Stimulated activated CD4-positive, alpha-beta T cell treated with anti-CD3 and anti-CD28 coated beads, Interleukin-4, amount 100 ng/mL, for 24 hours (primary cell): ENCODE results near the gene GPSM1.

Experiments
- DNase-seq: peaks from one replicate; pipeline ENCODE4 v3.0.0-alpha.2; 2020

The GPSM1 gene

DNA sequence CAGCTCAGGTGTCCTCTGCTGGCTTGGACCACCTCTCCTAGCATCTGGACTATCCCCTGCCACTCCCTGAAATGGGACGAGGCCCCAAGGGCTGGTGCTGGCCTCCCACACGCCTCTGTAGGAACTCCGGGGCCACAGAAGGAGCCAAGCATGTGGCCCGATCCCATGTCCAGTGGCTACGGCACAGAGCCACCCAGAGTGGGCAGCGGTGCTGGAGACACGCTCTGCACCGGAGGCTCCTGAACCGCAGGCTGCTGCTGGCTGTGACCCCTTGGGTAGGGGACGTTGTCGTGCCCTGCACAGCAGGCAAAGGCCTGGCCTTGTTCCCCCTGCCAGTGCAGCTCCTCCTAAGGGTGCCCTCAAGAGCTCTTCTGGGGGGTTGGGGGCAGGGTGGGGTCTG, 52.6 kb downstream of the GPSM1 start:
- no peak for DNase-seq

DNA sequence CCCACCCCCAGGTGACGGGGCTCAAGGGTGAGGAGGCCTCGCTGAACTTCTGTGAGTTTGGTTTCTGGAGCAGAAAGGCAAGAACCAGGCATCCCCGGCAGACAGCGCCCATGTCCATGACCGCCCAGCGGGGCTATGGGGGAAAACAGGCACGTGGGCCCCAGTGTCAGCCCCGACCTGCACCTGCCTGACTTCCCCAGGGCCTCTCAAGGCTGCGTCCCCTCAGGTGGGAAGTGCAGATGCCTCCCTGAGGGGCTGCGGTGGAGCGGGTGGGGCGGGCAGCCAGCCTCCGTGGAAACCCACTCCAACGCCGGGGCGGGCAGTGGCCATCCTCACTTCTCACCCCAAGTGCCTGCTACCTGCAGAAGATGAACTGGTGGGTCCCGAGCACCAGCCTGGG, 53.0 kb downstream of the GPSM1 start:
- DNase-seq = no peak

DNA sequence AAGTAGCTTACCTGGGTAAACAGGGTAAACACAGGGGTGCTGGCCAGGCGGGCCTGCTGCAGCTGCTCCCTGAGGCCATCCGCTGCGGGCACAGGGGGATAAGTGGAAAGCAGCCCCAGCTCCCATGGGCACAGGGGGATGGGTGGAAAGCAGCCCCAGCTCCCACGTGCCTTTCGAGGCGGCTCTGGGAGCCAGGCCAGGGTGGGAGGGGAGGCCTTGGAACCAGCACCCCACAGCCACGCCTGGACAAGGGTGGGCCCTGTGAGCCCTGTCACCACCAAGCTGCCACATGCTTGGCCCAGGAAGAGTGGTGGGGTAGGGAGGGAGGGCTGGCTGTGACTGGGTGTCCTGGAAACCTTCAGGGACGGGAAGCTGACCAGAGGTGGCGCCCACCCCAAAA, 54.0 kb downstream of the GPSM1 start:
- no peak for DNase-seq

DNA sequence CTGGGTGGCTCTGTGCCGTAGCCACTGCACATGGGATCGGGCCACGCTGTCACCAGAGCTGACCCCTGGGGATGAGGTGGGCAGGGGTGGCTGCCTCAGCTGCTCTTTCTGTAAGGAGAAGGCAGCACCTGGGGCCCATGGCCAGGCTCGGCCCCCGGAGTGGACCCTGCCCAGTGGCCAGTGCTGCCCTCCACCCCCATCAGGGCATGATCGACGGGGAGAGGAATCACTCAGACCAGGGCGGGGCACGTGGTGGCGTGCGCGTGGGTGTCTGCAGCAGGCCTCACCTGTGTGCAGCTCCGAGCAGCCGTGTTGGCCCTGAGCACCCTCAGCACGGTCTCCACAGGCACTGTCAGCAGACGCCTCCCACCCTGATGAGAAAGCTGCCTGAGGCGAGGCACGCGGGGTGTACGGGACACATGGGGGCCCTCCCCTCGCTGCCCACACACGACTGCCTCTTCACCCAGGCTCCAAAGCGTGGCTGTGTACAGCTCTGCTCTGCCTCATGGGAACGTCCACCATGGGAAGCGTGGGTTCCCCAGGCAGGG, 54.7 kb downstream of the GPSM1 start:
- DNase-seq = no peak

DNA sequence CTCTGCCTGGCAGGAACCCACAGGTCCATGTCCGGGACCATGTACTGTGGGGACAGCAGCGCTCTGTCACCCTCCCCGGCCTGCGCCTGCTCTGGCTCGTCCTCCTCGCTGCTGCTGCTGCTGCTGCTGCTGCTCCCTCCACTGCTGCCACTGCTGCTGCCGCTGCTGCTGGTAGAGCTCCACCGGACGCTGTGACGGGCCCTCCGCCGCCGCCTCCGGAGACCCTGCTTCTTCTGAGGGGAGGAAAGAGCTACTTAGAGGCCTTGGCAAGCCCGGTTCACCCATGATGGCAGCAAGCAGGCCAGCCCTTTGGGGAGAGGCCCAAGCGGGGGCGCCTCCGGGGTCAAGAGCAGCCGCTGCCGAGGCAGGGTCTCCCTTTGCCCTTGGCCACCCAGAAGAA, 56.1 kb downstream of the GPSM1 start:
- no peak for DNase-seq

DNA sequence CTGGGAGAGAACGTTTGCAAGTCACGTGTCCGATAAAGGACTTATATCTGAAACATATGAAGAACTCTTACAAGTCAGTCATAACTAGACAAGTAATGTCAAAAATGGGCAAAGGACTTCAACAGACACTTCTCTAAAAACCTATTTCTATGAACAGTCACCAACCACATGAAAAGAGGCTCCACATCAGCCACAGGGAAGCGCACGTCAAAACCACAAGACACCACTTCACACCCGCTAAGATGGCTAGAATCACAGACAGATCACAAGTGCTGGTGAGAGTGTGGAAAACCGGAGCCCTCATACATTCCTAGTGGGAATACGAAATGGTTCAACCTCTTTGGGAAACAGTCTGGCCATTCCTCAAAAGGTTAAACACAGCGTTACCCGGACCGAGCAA, 57.7 kb downstream of the GPSM1 start:
- peak; percentile 51 for DNase-seq

DNA sequence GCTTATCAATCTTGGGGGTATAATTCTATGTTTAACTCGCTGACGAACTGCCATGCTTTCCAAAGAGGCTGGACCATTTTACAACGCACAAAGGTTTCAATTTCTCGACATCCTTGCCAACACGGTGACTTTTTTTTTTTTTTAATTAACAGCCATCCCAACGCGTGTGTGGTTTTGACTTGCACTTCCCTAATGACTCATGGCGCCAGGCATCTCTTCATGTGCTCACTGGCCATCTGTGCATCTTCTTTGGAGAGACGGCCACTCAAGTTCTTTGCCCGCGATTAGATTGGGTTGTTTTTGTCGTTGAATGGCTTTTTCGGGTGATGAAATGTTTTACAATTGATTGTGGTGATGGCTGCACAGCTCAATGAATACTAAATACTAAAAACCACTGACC, 58.7 kb downstream of the GPSM1 start:
- no peak for DNase-seq

DNA sequence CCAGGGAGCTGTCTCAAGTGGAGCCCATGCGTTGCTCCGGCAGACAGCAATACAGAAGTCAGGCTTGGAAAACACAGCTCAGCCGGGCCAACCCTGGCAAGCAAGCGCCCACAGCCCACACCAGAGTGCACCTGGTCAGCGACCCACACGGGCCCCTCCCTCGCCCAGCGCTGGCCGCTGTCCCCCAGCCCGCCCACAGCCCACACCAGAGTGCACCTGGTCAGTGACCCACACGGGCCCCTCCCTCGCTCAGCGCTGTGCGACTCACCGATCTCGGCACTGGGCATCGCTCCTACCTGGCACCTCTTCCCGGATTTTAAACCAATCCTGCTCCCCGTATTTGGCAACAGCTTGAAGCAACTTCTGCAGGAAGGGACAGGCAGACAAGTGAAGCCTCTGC, 59.9 kb downstream of the GPSM1 start:
- DNase-seq = no peak

DNA sequence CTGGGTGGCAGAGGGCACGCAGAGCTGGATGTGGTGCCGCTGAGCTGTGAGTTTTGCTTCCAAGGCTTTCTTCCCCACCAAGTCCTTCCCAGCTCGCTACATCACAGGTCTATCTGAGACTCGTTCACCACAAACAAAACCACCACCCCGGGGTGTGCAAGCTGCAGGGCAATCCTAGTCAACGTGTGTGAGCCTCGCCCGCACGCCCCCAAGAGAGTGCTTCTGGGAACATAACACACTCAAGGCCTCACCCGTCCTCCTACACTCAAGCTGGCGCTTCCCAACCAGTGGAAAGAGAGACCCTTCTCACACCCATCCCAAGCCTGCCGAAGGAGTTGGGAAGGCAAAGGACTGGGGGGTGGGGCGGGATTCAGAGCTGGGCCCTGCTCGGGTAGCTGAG, 62.1 kb downstream of the GPSM1 start:
- DNase-seq = no peak

DNA sequence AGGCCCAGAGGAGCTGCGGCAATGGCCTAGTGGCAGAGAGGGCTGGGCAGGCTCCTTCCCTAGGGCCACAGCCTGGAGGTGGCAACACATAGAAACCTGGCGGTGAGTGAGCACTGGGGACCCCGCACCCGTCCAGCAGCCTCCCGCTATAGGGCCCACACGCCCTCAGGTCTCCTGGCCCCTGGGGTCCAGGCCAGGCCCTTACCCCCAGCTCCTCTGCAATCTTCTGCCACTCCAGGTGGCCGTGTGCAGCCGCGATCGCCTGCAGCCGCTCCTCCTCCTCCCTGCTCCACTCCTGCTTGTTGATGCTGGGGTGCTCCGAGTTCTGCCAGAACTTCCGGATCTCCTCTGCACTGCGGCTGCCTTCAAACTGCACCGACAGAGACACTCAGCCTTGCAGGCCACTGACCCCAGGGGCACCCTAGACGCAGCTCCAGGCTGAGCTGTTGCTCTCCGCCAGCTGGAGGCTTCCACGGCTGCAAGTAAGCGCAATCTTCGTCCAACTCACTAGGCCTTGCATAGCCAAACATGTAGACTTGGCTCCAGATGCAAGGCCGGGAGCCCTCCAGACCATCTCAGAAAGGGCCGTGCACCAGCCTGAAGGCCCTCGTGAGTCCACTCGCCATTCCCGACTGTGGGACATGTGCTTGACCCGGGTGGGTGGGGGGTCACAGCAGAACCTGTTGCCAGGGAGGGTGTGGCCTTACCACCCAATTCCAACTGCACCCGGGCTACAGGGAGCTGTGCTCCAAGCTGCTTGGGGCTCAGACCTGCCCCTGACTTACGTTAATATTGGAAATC, 64.6 kb downstream of the GPSM1 start:
- no peak for DNase-seq

DNA sequence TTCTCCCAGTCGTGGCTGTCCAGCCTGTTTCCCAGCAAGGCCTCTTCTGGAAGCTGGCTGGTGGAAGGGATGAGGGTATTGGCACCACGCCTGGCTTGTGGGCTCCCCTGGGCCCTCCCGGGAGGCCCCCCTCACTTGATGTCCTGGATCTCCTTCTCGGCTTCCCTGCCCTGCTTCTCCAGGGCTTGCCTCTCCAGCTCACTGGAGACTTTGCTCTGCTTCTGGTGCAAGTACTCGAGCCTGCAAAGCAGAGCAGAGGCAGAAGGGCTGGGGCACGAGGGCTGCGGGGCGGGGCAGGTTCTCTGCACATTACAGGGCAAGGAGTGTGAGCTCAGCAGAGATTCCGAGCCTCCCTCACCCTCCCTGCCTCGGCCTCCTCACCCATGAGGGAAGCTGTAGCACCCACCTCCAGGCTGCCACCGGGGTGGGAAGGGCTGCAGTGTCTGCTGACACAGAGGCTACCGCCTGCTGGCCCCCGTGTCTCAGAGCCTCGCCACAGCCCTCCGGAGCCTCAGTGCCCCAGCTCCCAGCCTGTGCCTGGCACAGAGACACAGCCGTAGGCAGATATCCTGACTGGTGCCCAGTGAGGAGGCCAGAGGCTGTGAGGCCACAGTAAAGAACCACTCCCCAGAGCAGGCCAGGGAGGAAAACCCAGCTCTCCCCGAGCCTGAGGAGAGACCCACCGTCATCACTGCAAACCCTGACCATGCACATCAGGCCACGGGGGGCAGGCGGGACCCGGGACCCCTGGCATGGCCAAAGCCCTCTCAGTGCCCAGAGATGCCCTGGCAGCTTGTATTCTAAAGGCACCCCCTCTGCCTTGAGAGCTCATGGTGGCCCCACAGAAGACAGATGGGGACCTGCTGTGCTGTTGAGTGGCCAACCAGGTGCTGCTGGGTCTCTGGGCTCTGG, 65.5 kb downstream of the GPSM1 start:
- DNase-seq = no peak

DNA sequence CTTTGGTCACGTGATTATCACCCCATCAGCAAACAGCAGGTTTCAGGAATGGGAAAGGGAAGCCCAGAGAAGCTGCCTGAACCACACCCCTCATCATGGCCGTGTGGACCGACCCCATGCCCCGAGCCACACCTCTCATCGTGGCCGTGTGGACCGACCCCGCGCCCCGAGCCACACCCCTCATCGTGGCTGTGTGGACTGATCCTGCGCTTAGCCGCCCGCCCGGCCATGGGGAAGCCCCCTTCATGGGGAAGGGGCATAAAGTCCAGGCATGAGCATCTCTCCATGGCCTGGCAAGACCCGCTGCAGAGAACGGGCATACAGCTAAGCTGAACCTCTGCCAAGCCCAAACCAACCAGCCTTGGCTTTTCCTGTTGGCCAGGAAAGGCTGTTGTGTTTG, 66.2 kb downstream of the GPSM1 start:
- DNase-seq = no peak

DNA sequence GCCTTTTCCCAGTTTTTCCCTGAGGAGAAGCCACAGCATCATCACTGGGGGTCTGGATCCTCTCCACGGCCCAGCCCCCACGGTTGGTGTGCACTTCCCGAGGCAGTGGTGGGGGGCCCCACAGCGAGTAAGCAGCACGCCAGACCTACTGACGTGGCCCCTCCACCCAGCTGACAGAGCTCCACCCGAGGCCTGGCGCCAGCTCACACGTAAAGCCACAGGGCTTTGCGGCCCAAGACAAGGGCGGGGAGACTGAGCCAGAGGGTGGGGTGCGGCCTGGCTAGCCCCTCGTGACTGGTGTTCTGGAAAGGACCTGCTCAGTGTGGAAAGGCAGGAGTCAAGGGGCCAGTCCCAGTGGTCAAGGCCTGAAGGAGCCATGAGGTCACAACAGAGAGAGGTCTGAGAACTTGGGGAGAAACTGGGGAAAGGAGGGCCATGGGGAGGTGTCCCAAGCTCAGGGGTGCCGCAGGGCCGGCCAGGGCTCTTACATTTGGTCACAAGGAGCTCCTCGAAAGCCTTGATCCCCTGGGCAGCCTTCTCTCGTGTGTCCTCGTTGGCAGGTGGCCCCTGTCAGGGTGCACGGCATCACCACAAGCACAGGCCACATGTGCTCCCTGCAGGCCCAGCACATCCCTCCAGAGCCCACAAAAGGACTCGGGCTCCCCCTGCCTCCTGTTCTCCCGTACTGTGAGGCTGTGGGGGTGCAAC, 67.1 kb downstream of the GPSM1 start:
- DNase-seq = no peak

DNA sequence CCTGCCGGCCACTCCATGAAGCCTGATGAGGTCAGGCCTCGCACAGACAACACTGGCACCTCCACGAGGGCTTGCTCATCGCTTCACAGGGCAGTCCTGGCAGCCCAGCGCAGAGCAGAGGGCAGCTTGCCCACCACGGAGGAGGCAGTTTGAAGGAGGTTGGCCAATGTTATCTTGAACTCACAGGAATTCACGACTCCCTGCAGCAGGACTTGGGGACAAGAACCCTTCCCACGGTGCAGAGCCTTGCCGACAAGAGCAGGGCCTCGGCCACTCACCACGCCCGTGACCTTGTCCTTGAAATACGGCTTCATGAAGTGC, 67.6 kb downstream of the GPSM1 start:
- no peak for DNase-seq

DNA sequence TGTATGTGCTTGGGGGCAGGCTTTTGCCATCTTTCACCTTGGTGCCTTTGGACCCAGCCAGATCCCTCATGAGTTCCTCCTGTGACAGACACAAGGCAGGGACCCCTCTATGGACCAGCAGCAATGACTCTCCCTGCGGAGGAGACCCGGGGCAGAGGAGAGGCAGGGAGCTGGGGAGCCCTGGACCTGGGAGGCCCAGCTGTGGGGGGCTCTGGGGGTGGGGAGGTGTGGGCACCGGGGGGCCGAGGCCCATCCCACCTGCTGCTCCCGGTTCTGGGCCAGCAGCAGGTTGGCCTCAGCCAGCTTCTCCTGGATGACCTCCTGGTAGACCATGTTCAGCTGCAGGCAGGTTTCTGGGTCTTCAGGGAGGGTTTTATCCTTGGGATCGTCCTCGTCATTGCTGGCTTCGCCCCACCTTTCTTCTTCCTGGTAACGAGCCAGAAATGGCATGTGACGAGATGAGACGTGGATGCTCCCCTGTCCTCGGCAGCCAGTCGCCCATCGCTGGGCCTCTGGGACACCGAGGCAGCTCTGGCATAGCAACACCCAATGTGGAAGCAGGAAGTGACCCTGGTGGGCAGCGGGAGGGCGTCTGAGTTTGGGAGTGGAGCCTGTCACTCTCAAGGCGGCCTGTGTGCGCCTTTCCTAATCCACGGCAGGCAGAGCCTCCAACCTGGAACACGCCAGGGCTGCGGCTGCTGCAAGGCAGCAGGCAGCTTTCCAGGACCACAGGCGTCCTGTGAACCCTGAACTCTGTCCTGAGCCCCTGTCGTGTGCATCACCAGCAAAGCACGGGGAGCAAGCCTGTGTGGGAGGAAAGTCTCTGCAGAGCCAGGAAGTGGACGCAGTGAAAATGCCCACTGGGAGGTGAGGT, 68.2 kb downstream of the GPSM1 start:
- no peak for DNase-seq

DNA sequence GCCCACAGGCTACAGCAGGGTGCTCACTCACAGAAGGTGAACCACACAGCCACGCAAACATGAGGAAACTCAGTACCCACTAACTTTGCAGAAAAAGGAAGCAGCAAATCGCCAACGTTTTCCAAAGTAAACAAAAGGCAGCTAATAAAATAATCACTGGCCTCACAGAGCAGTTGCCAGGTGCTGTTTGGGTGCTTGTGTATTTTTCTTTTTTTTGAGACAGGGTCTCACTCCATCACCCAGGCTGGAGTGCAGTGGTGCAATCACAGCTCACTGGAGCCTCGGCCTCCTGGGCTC, 68.8 kb downstream of the GPSM1 start:
- DNase-seq = no peak

DNA sequence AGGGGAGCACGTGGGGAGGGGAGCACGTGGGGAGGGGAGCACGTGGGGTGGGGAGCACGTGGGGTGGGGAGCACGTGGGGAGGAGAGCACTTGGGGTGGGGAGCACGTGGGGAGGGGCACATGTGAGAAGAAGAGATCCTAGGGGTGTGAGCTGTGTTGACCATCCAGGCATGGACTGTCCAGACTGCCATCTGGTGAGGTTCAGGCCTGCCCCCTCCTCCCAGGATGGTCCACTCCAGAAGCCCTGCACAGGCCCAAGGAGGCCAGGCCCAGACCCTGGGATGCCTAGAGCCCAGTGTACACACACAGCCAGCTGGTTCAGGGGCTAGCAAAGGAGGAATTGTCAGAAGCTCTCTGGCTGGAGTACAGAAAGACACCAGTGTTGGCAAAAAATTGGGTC, 70.3 kb downstream of the GPSM1 start:
- no peak for DNase-seq

DNA sequence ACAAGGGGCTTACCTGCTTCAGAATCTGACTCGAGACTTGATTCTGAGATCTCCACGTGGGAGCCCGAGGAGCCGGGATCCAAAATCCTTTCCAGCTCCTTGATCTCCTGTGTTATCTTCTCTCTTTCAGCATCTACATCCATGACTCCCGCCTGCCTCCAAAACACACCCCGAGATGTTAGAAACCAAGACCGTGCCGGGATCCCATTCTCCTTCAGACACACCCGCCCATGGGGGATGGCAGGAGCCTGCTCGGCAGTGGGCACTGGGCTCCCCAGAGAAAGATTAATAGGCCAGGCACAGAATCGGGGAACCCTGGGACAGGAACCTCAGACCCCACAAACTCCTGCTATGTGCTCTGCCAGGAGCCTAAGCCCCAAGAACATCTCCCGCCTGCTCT, 70.9 kb downstream of the GPSM1 start:
- DNase-seq = no peak

DNA sequence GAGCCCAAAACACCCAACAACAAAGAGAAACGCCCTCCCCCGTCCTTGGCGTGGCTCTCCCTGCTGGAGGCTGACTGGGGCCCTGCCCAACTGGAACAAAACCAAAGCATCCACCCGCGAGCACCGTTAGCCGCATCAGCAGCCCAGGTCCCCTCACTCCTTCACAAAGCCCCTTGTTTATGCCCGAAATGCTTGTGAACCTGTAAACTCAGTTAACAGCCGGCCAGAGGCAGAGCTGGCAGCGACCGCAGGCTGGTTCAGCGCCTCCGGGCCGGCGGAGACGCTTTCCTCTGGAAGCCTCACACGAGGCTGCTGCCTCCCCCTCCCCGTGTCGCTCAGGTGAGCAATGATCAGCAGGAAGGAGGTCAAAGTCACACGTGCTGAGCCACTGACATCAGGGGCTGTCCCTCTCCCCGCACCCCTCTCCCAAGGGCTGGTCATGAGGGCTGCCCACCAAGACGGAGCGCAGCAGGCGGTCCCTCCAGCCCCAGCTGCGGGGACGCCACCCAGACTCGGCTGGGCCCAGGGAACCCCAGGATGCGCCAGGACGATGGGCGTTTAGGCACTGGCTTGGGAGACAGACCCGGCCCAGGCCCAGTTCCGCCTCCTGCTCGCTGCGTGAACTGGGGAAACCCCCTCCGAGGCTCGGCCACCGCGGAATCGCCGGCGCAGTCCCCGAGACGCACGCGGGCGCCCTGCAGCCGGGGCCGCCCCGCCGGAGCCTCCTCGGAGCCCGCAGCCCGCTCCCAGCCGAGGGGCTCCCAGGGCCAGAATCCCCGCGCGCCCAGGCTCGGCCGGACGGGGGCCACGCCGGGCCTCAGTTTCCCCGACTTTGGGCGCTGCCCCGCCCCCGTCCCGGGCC, 72.1 kb downstream of the GPSM1 start:
- peak; percentile 41 for DNase-seq

DNA sequence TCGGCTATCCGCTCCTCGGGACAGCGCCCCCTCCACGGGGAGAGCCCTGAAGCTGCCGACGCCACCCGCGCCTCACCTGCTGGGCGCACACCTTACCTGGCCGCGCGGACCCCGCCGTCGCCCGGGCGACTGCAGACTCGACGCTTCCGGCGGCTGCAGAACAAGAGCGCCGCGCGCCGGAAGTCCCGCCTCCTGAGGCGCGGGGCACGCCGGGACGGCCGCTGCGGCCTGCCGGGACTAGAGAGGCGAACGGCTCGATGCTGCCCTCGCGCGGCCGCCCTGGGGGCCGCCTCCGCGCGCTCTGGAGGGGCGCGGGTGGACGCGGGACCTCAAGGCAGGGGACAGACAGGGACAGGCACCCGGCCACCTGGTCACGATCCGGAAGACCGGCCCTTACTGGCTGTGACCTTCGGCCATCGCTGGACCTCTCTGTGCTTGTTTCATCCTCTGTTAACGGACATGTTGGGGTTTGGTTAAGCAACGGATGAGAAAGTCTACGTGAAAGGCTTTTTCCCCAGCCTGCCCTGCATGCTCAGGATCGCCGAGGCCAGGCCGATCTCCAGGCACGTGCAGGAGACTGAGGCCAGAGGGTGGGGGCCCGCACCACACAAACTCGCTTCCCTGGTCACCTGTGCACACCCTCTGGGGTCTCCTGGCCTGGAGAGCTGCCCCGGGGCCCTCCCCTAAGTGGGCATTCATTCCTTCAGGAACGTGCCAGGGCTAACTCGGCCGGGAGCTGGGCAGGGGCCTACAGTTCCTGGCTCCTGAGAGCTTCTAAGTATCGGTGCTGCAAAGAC, 72.9 kb downstream of the GPSM1 start, which contains the start of gene SNAPC4:
TSS of gene SNAPC4 (minus strand) at position 133 of the 797 bp plus-strand sequence. CDS start 1,742 bp downstream, outside the sequence.
- peak; percentile 86 for DNase-seq
